SKM-1 treated with dmso at 0.1 percent for 144 hours (cell line): Measurements from ENCODE around the gene RCN1.
"Not testable (repeated sequence)": the region's sequence is repeated elsewhere in the genome, so short reads cannot be mapped to it uniquely, and the experiment has no call there.

Source experiments
- DNase-seq: peaks from one replicate; lab custom pipeline; 2025; ENCODE audit not compliant: unreplicated experiment; lab: John Stamatoyannopoulos, UW

Gene RCN1

GRCh38 chr11:32073644-32074026, 17.2 kb upstream of the RCN1 start:
- DNase-seq, result no peak

DNA sequence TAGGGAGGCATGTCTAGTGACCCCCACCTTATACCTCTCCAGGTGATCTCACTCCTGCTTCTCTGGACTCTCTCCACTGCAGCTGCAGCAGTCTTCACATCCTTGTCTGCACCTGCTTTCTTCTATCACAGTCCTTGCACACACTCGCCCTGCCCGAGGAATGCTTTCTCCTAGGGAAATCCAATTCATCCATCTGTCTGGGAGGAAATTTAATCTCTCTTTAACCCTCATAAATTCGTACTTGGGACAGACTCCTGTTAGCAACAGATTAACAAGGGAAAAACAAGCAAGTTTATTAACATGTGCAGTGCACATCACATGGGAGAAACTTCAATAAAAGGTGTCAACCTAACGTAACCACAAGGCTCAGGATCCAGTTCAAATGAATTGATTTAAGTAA, 11.3 kb upstream of the RCN1 start:
- DNase-seq, result no peak

- no peak for DNase-seq
These were observed 10.4 kb upstream of the RCN1 start for GRCh38 chr11:32080361-32080980.

GRCh38 chr11:32081129-32081641, 9.7 kb upstream of the RCN1 start:
- DNase-seq, result no peak

- DNase-seq, result no peak
These were observed 9.0 kb upstream of the RCN1 start for GRCh38 chr11:32081901-32082300.

DNA sequence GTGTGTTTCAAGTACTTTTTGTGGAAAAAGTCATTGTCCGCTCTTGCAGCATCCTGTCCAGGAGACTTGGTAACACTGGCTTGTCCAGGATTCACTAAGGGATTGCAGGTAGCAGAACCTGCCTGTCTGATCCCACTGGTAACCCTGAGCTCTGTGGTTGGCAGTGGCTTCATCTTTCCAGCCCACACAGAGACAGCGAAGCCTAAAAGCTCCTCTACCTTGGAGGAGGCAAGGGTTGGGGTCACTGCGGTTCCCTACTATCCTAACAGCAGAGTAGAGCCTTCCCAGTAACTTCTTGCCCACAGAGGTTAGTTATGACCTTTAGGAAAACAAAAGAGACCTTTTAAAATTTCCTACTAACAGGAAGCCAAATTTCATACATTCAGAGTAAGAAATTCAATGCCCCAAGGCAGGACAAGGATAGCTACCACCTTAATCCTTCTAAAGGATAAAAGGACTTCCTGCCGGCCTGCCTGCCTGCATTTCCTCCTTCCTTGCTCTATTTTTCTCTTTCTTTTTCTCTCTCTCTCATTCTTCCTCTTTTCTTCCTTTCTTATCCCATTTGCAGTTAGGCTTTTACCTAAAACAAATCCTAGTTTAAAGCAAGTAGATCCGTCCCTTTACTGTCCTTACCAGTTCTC, 8.4 kb upstream of the RCN1 start:
- DNase-seq, result no peak

- DNase-seq, result no peak
These were observed 3.3 kb upstream of the RCN1 start for GRCh38 chr11:32087597-32087996.

GRCh38 chr11:32088117-32088941, 2.5 kb upstream of the RCN1 start:
- no peak for DNase-seq

GRCh38 chr11:32092581-32093170, 1.8 kb downstream of the RCN1 start:
- DNase-seq, result no peak

GRCh38 chr11:32094923-32095322, 4.0 kb downstream of the RCN1 start:
- DNase-seq, result no peak

DNA sequence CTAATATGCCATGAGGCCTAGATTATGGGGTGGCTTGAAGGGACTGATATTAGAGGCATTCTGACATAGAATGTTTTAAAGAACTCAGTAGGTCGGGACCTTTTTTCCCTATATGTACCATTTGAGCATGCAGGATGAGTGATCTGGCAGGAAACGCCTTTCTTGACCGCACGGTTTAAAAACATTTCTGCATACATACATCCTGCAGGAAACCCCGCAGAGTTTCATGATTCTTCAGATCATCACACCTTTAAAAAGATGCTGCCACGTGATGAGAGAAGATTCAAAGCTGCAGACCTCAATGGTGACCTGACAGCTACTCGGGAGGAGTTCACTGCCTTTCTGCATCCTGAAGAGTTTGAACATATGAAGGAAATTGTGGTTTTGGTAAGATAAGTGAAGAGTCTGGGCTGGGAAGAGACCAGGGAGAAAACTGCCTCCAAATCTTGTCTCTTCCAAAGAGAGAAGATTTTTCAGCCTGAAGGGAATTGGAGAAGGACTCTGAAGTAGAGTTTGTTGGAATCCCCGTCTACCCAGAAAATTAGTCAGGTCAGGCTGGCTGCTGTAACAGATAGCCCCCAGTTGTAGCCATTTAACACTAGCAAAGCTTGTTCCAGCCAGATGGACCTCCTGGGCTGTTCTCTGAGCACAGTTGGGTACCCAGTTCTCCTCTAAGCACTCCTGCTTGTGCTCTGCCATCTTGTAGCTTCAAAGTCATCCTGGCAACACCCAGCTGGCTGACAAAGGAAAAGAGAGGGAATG, 7.4 kb downstream of the RCN1 start:
- DNase-seq, result no peak

- no peak for DNase-seq
These were observed 8.6 kb downstream of the RCN1 start for GRCh38 chr11:32099516-32099915.

DNA sequence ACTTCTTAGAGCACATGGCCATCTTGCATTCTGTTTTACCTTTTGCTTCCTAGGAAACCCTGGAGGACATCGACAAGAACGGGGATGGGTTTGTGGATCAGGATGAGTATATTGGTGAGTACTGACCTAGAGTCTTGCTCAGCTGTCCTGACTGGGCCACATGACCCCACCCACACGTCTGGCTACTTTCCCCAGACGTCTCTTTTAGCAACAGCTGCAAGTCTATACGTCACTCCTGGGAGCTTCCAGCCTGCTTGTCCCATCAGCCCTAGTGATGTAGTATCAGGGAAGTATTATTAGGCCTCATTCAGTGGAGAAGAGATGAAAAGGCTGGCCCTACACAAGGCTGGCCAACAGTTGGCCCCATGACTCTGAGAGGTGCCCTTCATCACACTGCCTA, 9.6 kb downstream of the RCN1 start:
- DNase-seq, result no peak

- DNase-seq, result no peak
These were observed 10.9 kb downstream of the RCN1 start for GRCh38 chr11:32101791-32102190.

GRCh38 chr11:32103121-32103719, 12.3 kb downstream of the RCN1 start:
- not testable (repeated sequence) for DNase-seq

GRCh38 chr11:32103941-32104340, 13.1 kb downstream of the RCN1 start:
- DNase-seq, result no peak

- DNase-seq, result no peak
These were observed 15.1 kb downstream of the RCN1 start for GRCh38 chr11:32105871-32106560.

- DNase-seq, result no peak
These were observed 16.8 kb downstream of the RCN1 start for GRCh38 chr11:32107647-32108046.

- DNase-seq, result no peak
These were observed 17.7 kb downstream of the RCN1 start for GRCh38 chr11:32108576-32108975.

- no peak for DNase-seq
These were observed 18.3 kb downstream of the RCN1 start for GRCh38 chr11:32109138-32109537.
